HCT116 (cell line): Measurements from ENCODE around the gene DOK7. TPM values are rescaled to one million over a fixed set of nuclear protein-coding genes. Genes with fewer than 3 reads are reported as not detected.

Experiments
- ATAC-seq: fragments of 200-7000 bp; cut with Tn5 transposase; 2 replicates; pipeline ENCODE4 v1.9.1; 2020; ENCODE audit warnings: mild to moderate bottlenecking, moderate library complexity
- BruUV-seq: library from RNA; stranded (reverse); fragments of 400-500 nt; replicated peaks from 2 replicates; lab custom pipeline; 2021; lab: Mats Ljungman, UMichigan
- CTCF ChIA-PET: fragments of 300-600 bp; sonication (Branson Sonifier 250); formaldehyde crosslinking; loops from one replicate; lab custom pipeline; 2021; ENCODE audit warnings: antibody characterized with exemption; lab: Charles Lee
- POLR2A ChIA-PET: fragments of 300-600, 350-600 bp; sonication (Branson Sonifier 250); formaldehyde crosslinking; loops from one replicate; lab custom pipeline; 2021; ENCODE audit warnings: antibody characterized with exemption; lab: Charles Lee
- RAD21 ChIA-PET, 2 experiments: fragments of 300-600 bp; sonication (Branson Sonifier 250); formaldehyde crosslinking; loops; one replicate each; lab custom pipeline; 2023; ENCODE audit warnings: low total read pairs in 2 of 2; ENCODE audit not compliant: uncharacterized antibody in 2 of 2, unreplicated experiment in 2 of 2, low non-redundant PET in 1 of 2; lab: Charles Lee
- DNase-seq: peaks from one replicate; pipeline ENCODE4 v3.0.0-alpha.2; 2010; ENCODE audit warnings: low read depth, low spot score
- H2AFZ ChIP-seq: fragments of 200-600 bp; shearing (Covaris generic), sonication (generic); 2 replicates; pipeline ENCODE4 v1.6.1; 2017; ENCODE audit warnings: low read depth, mixed run types, mixed read lengths, antibody characterized with exemption, low read length; ENCODE audit not compliant: poor library complexity, severe bottlenecking
- H3K27ac ChIP-seq: 2 replicates; pipeline ENCODE4 v1.5.1; 2012; ENCODE audit warnings: low read depth, low read length
- H3K27me3 ChIP-seq: fragments of 200-600 bp; sonication (generic); 2 replicates; pipeline ENCODE4 v1.6.1; 2016; ENCODE audit warnings: mixed run types, low read length, mixed read lengths; ENCODE audit not compliant: insufficient read depth
- H3K36me3 ChIP-seq, 2 experiments: fragments of 200-500 bp in 1 of 2; fragments of 200-600 bp in 1 of 2; sonication (Bioruptor generic) in 1 of 2; sonication (generic) in 1 of 2; 2 replicates each; pipeline versions ENCODE4 v1.5.1 to v1.6.1; 2014 to 2016; ENCODE audit warnings: low read length in 2 of 2, inconsistent platforms in 1 of 2, mixed read lengths in 1 of 2, mixed run types in 1 of 2; ENCODE audit not compliant: insufficient read depth in 2 of 2, control insufficient read depth in 1 of 2
- H3K4me1 ChIP-seq, 2 experiments: fragments of 200-600 bp in 1 of 2; sonication (generic) in 1 of 2; 2 replicates each; pipeline versions ENCODE4 v1.5.1 to v1.6.1; 2012 to 2017; ENCODE audit warnings: low read length in 2 of 2, inconsistent platforms in 1 of 2, mild to moderate bottlenecking in 1 of 2, mixed read lengths in 1 of 2, mixed run types in 1 of 2, moderate library complexity in 1 of 2; ENCODE audit not compliant: insufficient read depth in 2 of 2, control insufficient read depth in 1 of 2
- H3K4me2 ChIP-seq: fragments of 200-600 bp; sonication (generic); 2 replicates; pipeline ENCODE4 v1.6.1; 2017; ENCODE audit warnings: mixed run types, low read length, mixed read lengths
- H3K4me3 ChIP-seq, 2 experiments: fragments of 200-600 bp in 1 of 2; sonication (generic) in 1 of 2; replicated peaks in 1 of 2; 2 replicates each; pipeline ENCODE4 v1.5.1; 2011 to 2016; ENCODE audit warnings: low read length in 2 of 2, control low read depth in 1 of 2, low read depth in 1 of 2, mild to moderate bottlenecking in 1 of 2, mixed read lengths in 1 of 2, mixed run types in 1 of 2
- H3K79me2 ChIP-seq: fragments of 200-600 bp; sonication (generic); 2 replicates; pipeline ENCODE4 v1.6.1; 2017; ENCODE audit warnings: mild to moderate bottlenecking, mixed run types, low read length, moderate library complexity, mixed read lengths; ENCODE audit not compliant: insufficient read depth
- H3K9ac ChIP-seq: fragments of 200-600 bp; sonication (generic); 2 replicates; pipeline ENCODE4 v1.6.1; 2016; ENCODE audit warnings: low read length, mixed read lengths
- H3K9me2 ChIP-seq: fragments of 200-600 bp; sonication (generic), shearing (Covaris generic); 2 replicates; pipeline ENCODE4 v1.6.1; 2017; ENCODE audit warnings: mixed run types, mild to moderate bottlenecking, moderate library complexity; ENCODE audit not compliant: insufficient read depth
- H3K9me3 ChIP-seq, 2 experiments: fragments of 200-500 bp in 1 of 2; fragments of 200-600 bp in 1 of 2; sonication (Bioruptor generic) in 1 of 2; sonication (generic) in 1 of 2; 2 replicates each; pipeline ENCODE4 v1.6.1; 2014 to 2017; ENCODE audit warnings: low read length in 2 of 2, mixed read lengths in 2 of 2, inconsistent platforms in 1 of 2, low read depth in 1 of 2, mild to moderate bottlenecking in 1 of 2, mixed run types in 1 of 2, moderate library complexity in 1 of 2; ENCODE audit not compliant: control insufficient read depth in 1 of 2, insufficient read depth in 1 of 2
- H4K20me1 ChIP-seq: fragments of 200-600 bp; sonication (generic), shearing (Covaris generic); 2 replicates; pipeline ENCODE4 v1.6.1; 2017; ENCODE audit warnings: mixed run types, mild to moderate bottlenecking, moderate library complexity; ENCODE audit not compliant: insufficient read depth
- EGR1 ChIP-seq: IDR thresholded peaks from 2 replicates; pipeline ENCODE4 v1.6.1; 2012; ENCODE audit warnings: low read depth
- JUND ChIP-seq: IDR thresholded peaks from 2 replicates; pipeline ENCODE4 v1.6.1; 2012
- TCF7L2 ChIP-seq: IDR thresholded peaks from 2 replicates; pipeline ENCODE4 v1.7.0; 2011; ENCODE audit warnings: borderline replicate concordance, inconsistent platforms; ENCODE audit not compliant: insufficient read depth, insufficient read length; ENCODE audit errors: extremely low read depth
- YY1 ChIP-seq: IDR thresholded peaks from 2 replicates; pipeline ENCODE4 v1.6.1; 2011; ENCODE audit warnings: low read length, low read depth, moderate library complexity, mild to moderate bottlenecking; ENCODE audit not compliant: insufficient replicate concordance; ENCODE audit errors: extremely low read depth
- intact Hi-C: fragments of 100-400 bp; cut with micrococcal nuclease; formaldehyde crosslinking; loops from 2 replicates; pipeline ENCODE4 v1.10.0; 2022
- total RNA-seq: library from RNA; stranded (reverse); gene quantifications from one replicate; pipeline ENCODE4 v1.2.1, GENCODE V29; 2021; ENCODE audit not compliant: unreplicated experiment
- TF ChIP-seq, protein P1 (sequence below): IDR thresholded peaks from 2 replicates; pipeline ENCODE4 v1.6.1; 2011; ENCODE audit warnings: mild to moderate bottlenecking, low read length, moderate library complexity; ENCODE audit not compliant: insufficient replicate concordance; ENCODE audit errors: extremely low read depth

The DOK7 gene
- total RNA-seq, 1 experiment from 2014 or later, result 2.4 TPM

DNA sequence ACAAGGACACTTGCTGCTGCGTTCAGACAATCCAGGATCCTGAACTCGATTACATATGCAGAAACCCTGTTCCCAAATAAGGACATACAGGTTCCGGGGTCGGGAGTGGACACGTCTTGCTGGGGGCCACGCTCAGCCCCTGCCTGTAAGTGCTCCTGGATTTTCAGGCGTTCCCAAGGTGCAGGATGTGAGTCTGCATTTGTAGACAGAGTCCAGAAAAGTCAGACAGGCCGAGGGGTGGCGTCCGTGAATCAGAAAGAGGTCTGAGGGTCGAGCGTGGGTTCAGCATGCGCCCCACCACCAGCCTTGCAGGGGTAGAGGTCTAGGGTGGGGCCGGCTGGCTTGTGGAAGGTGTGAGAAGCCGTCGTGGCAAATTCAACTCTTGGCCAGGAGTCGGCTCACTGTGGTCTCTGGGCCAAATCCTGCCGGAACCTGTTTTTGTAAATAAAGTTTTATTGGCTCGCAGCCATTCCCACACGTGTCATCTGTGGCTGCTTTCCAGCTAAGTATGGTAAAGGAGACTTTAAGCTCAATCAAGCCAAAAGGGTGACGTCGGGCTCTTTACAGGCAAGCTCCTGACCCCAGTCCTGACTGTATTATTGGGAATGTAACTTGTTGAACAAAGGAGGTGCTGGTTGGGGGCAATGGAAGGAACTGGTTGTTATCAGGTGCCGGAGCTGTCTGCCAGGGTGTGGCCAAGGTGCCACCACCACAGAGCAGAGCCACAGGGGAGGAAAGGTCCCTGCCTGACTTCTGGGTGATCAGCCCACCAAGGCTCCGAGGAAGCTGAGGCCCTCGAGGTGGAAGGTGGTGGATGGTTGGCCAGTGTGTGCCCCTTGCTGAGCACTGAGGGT lies 7.4 kb downstream of the DOK7 start:
- Histone ChIP-seq H3K4me1 (no peaks in the 10 kb centered on the region), H3K27ac (no peak overlapping the region), H3K79me2 (no peaks in the 10 kb centered on the region), H4K20me1 (no peaks in the 10 kb centered on the region), H3K9me3 (peaks cover 0 to 5% of the 10 kb centered on the region in 2 experiments; a peak in 1 of 4 replicates), H2AFZ (no peak overlapping the region), H3K9me2 (no peaks in the 10 kb centered on the region), H3K27me3 (no peaks in the 10 kb centered on the region), H3K36me3 (no peaks in the 10 kb centered on the region), H3K4me3 (no peak overlapping the region), H3K9ac (no peak overlapping the region), H3K4me2 (no peak overlapping the region)
- BruUV-seq, result no TSS peak
- RAD21 ChIA-PET, result no interaction called here
- intact Hi-C loops, result no loop called here
- POLR2A ChIA-PET, result no interaction called here
- ATAC-seq (no peak), DNase-seq (no peak)
- CTCF ChIA-PET, result no interaction called here
- TF ChIP-seq YY1, result no peak
- TF ChIP-seq, protein P1, sequence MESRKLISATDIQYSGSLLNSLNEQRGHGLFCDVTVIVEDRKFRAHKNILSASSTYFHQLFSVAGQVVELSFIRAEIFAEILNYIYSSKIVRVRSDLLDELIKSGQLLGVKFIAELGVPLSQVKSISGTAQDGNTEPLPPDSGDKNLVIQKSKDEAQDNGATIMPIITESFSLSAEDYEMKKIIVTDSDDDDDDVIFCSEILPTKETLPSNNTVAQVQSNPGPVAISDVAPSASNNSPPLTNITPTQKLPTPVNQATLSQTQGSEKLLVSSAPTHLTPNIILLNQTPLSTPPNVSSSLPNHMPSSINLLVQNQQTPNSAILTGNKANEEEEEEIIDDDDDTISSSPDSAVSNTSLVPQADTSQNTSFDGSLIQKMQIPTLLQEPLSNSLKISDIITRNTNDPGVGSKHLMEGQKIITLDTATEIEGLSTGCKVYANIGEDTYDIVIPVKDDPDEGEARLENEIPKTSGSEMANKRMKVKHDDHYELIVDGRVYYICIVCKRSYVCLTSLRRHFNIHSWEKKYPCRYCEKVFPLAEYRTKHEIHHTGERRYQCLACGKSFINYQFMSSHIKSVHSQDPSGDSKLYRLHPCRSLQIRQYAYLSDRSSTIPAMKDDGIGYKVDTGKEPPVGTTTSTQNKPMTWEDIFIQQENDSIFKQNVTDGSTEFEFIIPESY, result no peak
- no peak for TF ChIP-seq EGR1
- TF ChIP-seq TCF7L2, result no peak
- TF ChIP-seq JUND, result no peak
